Measurements from ENCODE around the gene CTNNB1. TPM values are rescaled to one million over a fixed set of nuclear protein-coding genes. Genes with fewer than 3 reads are reported as not detected.

Gene CTNNB1
- total and polyA plus RNA-seq, 2 of the 8 experiments (the other 6 are each of a cell fraction or from before 2014, with no cell fraction given), result 356 to 579 TPM

DNA sequence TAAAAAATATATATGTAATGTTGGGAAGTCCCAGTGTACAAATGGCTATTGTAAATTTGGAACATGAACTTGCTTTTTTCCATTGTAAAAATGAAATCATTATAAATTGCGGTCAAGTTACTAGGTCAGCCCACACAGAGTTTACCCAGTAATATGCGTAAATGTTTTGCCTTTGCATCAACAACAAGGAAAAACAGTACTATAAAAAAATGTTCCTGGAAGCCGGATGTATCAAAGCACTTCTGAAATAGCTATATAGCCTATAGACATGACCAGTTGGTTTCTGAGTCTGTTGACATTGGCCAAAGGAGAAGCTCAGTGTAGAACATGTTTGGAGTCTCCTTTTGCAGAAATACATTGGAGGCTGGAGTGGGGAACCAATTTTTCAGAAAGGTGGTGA is 23.2 kb downstream of the CTNNB1 start:
- H4K5ac ChIP-seq (ENCODE audit: insufficient read length, low read depth, low read length), result no peak overlapping the region
- POLR2A ChIA-PET (ENCODE audit: partially characterized antibody), result interaction anchor here (0.7 kb wide), 1 partner anchor 24 kb away, joined by 4 read pairs; the partner anchor contains the start of gene CTNNB1
- CTCF ChIA-PET (ENCODE audit: partially characterized antibody), result interaction anchor here (1.0 kb wide), 1 partner anchor 13 kb away, joined by 3 read pairs; no protein-coding TSS in a partner anchor
- TF ChIP-seq TAF1 (IDR thresholded peaks at IDR 0.05; ENCODE audit: low read depth, low read length) (no peak), CTBP2 (IDR thresholded peaks at IDR 0.05; ENCODE audit: borderline replicate concordance, insufficient read depth, insufficient read length, low read length) (no peak), SP1 (IDR thresholded peaks at IDR 0.05; ENCODE audit: low read depth, low read length) (no peak), KDM4A (IDR thresholded peaks at IDR 0.05; ENCODE audit: low read depth, low read length, severe bottlenecking) (no peak)

More for the DNA sequence above, 23.2 kb downstream of the CTNNB1 start:
- H3K9me3 ChIP-seq (ENCODE audit: insufficient read depth in 2 of 2, low read depth in 1 of 2, low read length in 1 of 2), result no peaks in the 10 kb centered on the region
- H3K79me2 ChIP-seq (ENCODE audit: control insufficient read depth in 1 of 2, insufficient read depth in 2 of 2, low read length in 2 of 2), result peaks cover 7 to 100% of the 10 kb centered on the region in 2 experiments
- peaks cover 0 to 1% (median 0%) of the 10 kb centered on the region in 4 experiments; a peak in 1 of 7 replicates for H3K27me3 ChIP-seq (replicated peaks in 1 of 4; ENCODE audit: control insufficient read depth in 3 of 4, extremely low read depth in 1 of 4, insufficient read depth in 3 of 4, low read length in 3 of 4)
- no peak overlapping the region for H3K4ac ChIP-seq (replicated peaks; ENCODE audit: insufficient read length, low read depth, low read length)
- no peak overlapping the region for H4K91ac ChIP-seq (replicated peaks; ENCODE audit: insufficient read length, low read length)
- no peak overlapping the region for H3K14ac ChIP-seq (ENCODE audit: insufficient read length)
- no peak overlapping the region for H2BK20ac ChIP-seq (ENCODE audit: low read length)
- H3K18ac ChIP-seq (ENCODE audit: extremely low read depth, low read length), result no peak overlapping the region
- no peak for DNase-seq (ENCODE audit: low read depth in 1 of 2, low spot score in 2 of 2)
- peaks cover 19 to 29% of the 10 kb centered on the region in 2 experiments for H4K20me1 ChIP-seq (replicated peaks in 1 of 2; ENCODE audit: control insufficient read depth in 1 of 2, insufficient read depth in 2 of 2, low read length in 2 of 2)
- no peak overlapping the region for H3K4me3 ChIP-seq (ENCODE audit: extremely low read depth in 1 of 4, insufficient read depth in 2 of 4, low read depth in 3 of 4, low read length in 4 of 4)
- no peak overlapping the region for H3K27ac ChIP-seq (ENCODE audit: low read depth, low read length)
- FAIRE-seq, result no peak
- no peak overlapping the region for H3K4me2 ChIP-seq (ENCODE audit: insufficient read depth in 1 of 2, low read depth in 2 of 2, low read length in 2 of 2)
- no peak overlapping the region for H3K9ac ChIP-seq (replicated peaks in 1 of 4; ENCODE audit: extremely low read depth in 1 of 4, low read depth in 3 of 4, low read length in 3 of 4)
- no peak overlapping the region for H4K8ac ChIP-seq (ENCODE audit: extremely low read depth, insufficient read depth, low read length)
- no peak overlapping the region for H3K23ac ChIP-seq (ENCODE audit: insufficient read length)
- no peak overlapping the region for H2BK12ac ChIP-seq (ENCODE audit: low read depth, low read length)
- H3K4me1 ChIP-seq (replicated peaks in 1 of 4; ENCODE audit: control insufficient read depth in 3 of 4, insufficient read depth in 4 of 4, low read length in 3 of 4), result peaks cover 0 to 6% (median 0%) of the 10 kb centered on the region in 4 experiments; a peak in 3 of 7 replicates
- H2BK120ac ChIP-seq (replicated peaks; ENCODE audit: low read depth, low read length), result no peak overlapping the region
- WGBS, 2 experiments (ENCODE audit: extremely low coverage in 1 of 2, insufficient coverage in 1 of 2, insufficient read length in 1 of 2, insufficient replicate concordance in 2 of 2, low coverage in 1 of 2, low lambda C conversion rate in 2 of 2, missing lambda C conversion rate in 1 of 2), result 89% methylated on average over 3 of the region's 3 CpGs; no CpG with 5 or more reads in 1 of the 2 experiments
- no peak overlapping the region for H2BK15ac ChIP-seq (ENCODE audit: low read length)
- H3K36me3 ChIP-seq (ENCODE audit: control insufficient read depth in 2 of 4, insufficient read depth in 4 of 4, low read length in 3 of 4), result peaks cover 19 to 45% (median 32%) of the 10 kb centered on the region in 4 experiments
- no peak overlapping the region for H2BK5ac ChIP-seq (ENCODE audit: low read depth, low read length)
- H3K56ac ChIP-seq (replicated peaks; ENCODE audit: insufficient read length, low read depth, low read length), result no peak overlapping the region
- H2AFZ ChIP-seq (ENCODE audit: low read length), result no peak overlapping the region
- H2AK5ac ChIP-seq (ENCODE audit: low read depth, low read length), result no peak overlapping the region
- peaks cover 4% of the 10 kb centered on the region; the same call in 1 of the 2 replicates for H3K79me1 ChIP-seq (ENCODE audit: low read depth, low read length)
- H3K23me2 ChIP-seq (ENCODE audit: low read depth, low read length), result no peaks in the 10 kb centered on the region

All from H1 (cell line).